AG09309 (cell line): ENCODE measurements around the gene ABHD12B.

Source experiments
- DNase-seq: peaks from one replicate; pipeline ENCODE4 v3.0.0-alpha.2; 2010; ENCODE audit warnings: low read depth
- H3K4me3 ChIP-seq: 2 replicates; pipeline ENCODE4 v1.5.1; 2011; ENCODE audit warnings: mild to moderate bottlenecking, low read depth, low read length, moderate library complexity; ENCODE audit not compliant: control insufficient read depth
- TF ChIP-seq, protein P1 (sequence below): IDR thresholded peaks from 2 replicates; pipeline ENCODE4 v1.5.1; 2011; ENCODE audit warnings: mild to moderate bottlenecking, low read depth, low read length, inconsistent platforms; ENCODE audit not compliant: insufficient read depth, control insufficient read depth; ENCODE audit errors: missing control alignments

ABHD12B gene

DNA sequence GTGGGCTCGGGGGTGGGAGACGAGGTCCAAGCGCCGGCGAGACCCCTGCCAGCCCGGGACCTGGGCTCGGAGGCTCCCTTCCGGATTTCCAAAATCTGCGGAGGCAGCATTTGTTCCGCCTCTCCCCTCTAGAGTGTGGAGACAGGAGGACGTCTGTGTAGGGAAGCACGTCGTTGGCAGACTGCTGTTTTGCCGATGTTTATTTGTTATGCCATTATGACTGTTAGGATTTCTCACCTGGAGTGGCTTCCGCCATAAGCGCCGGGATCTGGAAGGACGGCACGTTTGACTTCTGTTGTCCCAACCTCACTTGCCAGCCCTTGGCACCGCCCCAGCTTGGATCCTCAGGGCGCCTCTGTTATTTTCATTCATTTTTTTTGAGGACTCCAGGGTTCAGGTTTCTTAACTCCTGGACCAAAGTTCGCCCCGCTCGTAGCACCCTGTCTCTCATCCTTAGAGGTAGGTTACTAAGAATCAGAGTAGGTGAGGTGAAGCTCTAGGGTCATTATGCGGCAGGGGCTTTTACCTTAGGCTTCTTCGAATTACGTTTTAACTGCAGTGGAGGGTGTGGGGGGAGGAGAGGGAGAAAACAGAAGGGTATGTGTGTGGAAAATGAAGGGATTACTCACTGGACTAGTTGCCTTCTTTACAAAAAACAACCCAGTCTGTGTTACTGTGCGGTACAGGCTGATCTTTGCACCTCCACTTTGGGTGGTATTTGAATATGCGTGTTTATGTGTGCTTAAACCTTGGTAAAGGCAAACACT is 73.0 kb downstream of the ABHD12B start:
- peak overlapping the region; percentile 78 for H3K4me3 ChIP-seq
- TF ChIP-seq, protein P1, sequence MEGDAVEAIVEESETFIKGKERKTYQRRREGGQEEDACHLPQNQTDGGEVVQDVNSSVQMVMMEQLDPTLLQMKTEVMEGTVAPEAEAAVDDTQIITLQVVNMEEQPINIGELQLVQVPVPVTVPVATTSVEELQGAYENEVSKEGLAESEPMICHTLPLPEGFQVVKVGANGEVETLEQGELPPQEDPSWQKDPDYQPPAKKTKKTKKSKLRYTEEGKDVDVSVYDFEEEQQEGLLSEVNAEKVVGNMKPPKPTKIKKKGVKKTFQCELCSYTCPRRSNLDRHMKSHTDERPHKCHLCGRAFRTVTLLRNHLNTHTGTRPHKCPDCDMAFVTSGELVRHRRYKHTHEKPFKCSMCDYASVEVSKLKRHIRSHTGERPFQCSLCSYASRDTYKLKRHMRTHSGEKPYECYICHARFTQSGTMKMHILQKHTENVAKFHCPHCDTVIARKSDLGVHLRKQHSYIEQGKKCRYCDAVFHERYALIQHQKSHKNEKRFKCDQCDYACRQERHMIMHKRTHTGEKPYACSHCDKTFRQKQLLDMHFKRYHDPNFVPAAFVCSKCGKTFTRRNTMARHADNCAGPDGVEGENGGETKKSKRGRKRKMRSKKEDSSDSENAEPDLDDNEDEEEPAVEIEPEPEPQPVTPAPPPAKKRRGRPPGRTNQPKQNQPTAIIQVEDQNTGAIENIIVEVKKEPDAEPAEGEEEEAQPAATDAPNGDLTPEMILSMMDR: no peak
- DNase-seq: no peak

DNA sequence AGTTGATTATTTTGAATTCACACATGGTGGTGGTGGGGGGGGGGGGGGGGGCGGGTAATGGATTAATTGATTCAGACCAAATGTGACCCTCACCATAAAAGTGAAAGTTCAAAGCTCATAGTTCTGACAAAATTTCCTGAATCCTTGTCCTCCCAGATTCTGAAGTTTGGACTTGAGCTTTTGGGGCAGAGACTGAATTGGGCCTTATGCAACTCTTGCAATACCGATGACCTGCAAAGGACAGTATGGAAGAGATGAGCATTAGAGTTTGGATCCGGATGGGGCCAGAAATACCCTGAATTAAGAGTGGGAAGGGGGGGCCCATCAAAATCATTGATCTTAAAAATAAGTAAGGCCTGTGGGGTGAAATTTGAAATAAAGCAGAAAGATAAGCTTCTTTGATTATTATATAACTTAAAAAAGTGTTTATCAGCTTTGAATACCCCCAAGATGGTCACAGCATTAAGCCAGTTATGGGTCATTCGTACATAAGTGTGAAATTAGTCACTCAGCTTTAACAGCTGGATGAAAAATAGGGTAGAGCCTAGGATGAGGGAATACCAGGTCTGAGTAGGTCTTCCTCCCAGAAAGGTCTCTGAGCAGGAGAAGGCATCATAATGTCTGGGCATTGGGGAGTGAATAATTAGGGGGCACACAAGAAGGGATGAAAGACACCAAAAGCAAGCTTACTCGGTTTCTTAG is 74.5 kb downstream of the ABHD12B start:
- H3K4me3 ChIP-seq: no peak overlapping the region
- TF ChIP-seq, protein P1: no peak

DNA sequence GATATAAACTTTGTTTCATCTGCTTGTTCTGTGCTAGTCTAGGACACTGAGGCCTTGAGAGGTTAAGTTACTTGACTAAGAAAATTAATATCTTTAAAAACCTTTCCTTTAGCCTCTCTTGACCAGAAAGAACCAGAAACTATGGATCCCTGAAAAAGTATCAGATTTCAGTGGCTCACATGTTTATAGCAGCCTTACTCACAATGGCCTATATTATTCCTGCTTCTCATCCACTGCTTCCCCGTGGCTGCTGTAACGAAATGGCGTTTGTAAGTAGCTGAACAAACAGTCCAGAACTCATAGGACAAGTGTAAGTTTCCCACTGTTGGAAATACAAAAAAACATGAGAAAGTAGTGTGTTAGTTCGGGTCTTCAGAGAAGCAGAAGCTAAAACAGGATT is 75.6 kb downstream of the ABHD12B start:
- H3K4me3 ChIP-seq: no peak overlapping the region
- no peak for DNase-seq
- TF ChIP-seq, protein P1: no peak

More for the DNA sequence above, 74.5 kb downstream of the ABHD12B start:
- DNase-seq: no peak

DNA sequence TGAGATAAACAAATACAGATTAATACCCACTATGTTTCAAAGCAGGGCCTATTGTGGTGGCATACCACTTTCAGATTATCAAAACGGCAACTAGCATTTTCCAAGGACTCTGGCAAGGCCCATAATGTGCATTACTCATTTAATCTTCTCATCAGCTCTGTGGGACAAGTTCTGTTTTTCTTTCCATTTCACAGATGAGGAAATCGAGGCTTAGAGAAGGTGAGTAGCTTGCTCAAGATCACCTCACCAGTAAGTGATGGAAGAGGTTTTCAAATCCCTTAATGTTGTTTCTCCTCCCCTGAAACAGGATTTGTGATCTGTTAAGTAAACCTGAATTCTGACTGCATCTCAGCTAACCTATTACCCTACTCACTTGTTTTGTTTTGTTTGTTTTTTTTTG is 76.4 kb downstream of the ABHD12B start:
- no peak for DNase-seq
- TF ChIP-seq, protein P1: no peak

DNA sequence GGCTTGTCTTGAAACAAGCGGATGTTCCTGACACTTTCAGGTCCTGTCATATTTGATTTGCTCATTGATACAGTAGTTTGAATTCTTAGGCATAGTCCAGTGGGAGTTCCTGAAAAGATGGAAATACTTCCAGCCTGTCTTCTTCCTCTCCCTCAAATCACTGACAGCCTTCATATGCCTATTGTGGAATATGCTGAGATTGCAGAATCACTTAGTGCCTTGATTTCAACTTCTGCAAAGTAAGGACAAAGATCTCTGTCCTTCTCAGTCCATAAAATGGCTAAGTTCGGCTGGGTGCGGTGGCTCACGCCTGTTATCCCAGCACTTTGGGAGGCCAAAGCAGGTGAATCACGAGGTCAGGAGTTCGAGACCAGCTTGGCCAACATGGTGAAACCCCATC is 79.2 kb downstream of the ABHD12B start:
- H3K4me3 ChIP-seq: no peak overlapping the region
- TF ChIP-seq, protein P1: no peak
- no peak for DNase-seq

More for the DNA sequence above, 76.4 kb downstream of the ABHD12B start:
- H3K4me3 ChIP-seq: no peak overlapping the region

DNA sequence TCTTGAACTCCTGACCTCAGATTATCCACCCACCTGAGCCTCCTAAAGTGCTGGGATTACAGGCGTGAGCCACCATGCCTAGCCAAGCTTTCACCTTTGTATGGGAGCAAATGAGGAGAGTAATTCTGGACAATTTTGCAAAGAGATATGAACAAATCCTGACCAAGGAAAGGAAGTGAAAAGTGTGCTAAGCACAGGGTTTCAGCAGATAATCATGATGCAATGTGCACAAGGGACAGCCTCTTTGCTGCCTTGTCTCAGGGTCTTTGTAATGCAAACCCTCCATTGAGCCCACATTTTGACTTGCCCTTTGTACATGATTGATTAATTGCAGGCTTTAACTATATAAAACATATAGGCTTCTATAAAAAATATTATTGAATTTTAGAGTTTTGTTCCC is 81.6 kb downstream of the ABHD12B start:
- no peak for DNase-seq
- TF ChIP-seq, protein P1: no peak

More for the DNA sequence above, 81.6 kb downstream of the ABHD12B start:
- H3K4me3 ChIP-seq: no peak overlapping the region
